Calu3 (cell line): Measurements from ENCODE around the gene STK17A. TPM values are rescaled to one million over a fixed set of nuclear protein-coding genes. Genes with fewer than 3 reads are reported as not detected.
"Not testable (repeated sequence)": the region's sequence is repeated elsewhere in the genome, so short reads cannot be mapped to it uniquely, and the experiment has no call there.

Experiments used
- BruUV-seq: library from RNA; stranded (reverse); fragments of 400-500 nt; replicated peaks from 2 replicates; lab custom pipeline; 2021; lab: Mats Ljungman, UMichigan
- CTCF ChIA-PET: fragments of 300-600 bp; sonication (Branson Sonifier 250); formaldehyde crosslinking; loops from one replicate; lab custom pipeline; 2022; ENCODE audit warnings: antibody characterized with exemption; lab: Charles Lee
- DNase-seq: peaks from one replicate; pipeline ENCODE4 v3.0.0; 2022
- H3K27ac Mint-ChIP-seq: one replicate; pipeline ENCODE4 v1.8.0; 2022; ENCODE audit warnings: mixed read lengths; ENCODE audit not compliant: unreplicated experiment
- H3K27me3 Mint-ChIP-seq: one replicate; pipeline ENCODE4 v1.8.0; 2022; ENCODE audit warnings: mixed read lengths; ENCODE audit not compliant: unreplicated experiment
- H3K36me3 Mint-ChIP-seq: one replicate; pipeline ENCODE4 v1.8.0; 2022; ENCODE audit warnings: mild to moderate bottlenecking, moderate library complexity, mixed read lengths; ENCODE audit not compliant: insufficient read depth, unreplicated experiment
- H3K4me1 Mint-ChIP-seq: one replicate; pipeline ENCODE4 v1.8.0; 2022; ENCODE audit warnings: mild to moderate bottlenecking, low read depth, mixed read lengths; ENCODE audit not compliant: unreplicated experiment
- H3K4me3 Mint-ChIP-seq: one replicate; pipeline ENCODE4 v1.8.0; 2022; ENCODE audit warnings: mild to moderate bottlenecking, low read depth, moderate library complexity, mixed read lengths; ENCODE audit not compliant: unreplicated experiment
- H3K9me3 Mint-ChIP-seq: one replicate; pipeline ENCODE4 v1.8.0; 2022; ENCODE audit warnings: low read depth, mixed read lengths; ENCODE audit not compliant: unreplicated experiment
- intact Hi-C: fragments of 100-400 bp; cut with micrococcal nuclease; formaldehyde crosslinking; loops from one replicate; pipeline ENCODE4 v1.10.0; 2022; ENCODE audit not compliant: unreplicated experiment
- total RNA-seq: library from RNA; stranded (reverse); gene quantifications from 2 replicates; pipeline ENCODE4 v1.2.3, GENCODE V29; 2022
- TF ChIP-seq, protein P1 (sequence below): fragments of 200-600 bp; IDR thresholded peaks from one replicate; pipeline ENCODE4 v1.8.0; 2022; ENCODE audit warnings: antibody characterized with exemption; ENCODE audit not compliant: unreplicated experiment

The STK17A gene
- total RNA-seq, 1 experiment from 2014 or later: 53.5 TPM

DNA sequence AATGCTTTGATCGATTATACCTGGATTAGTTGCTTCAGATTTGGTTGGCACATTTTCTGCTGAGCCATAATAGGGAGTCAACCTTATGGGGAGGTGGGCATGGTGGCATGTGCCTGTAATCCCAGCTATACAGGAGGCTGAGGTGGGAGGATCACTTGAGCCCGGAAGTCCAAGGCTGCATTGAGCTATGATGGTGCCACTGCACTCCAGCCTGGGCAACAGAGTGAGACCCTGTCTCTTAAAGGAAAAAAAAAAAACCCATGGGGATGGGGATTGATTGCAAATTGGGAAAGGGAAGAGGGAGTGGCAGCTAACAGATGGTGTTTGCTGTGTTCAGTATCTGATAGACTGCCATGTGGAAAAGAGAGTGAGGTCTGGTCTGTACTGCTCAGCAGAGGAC is 11.1 kb downstream of the STK17A start:
- no peak for DNase-seq
- no peaks in the 10 kb centered on the region for H3K27me3 Mint-ChIP-seq
- peaks cover 59% of the 10 kb centered on the region for H3K4me1 Mint-ChIP-seq
- intact Hi-C loops: loop anchor here (5.0 kb wide), 1 partner anchor 662 kb away; the partner anchor contains the start of genes MRPL32 and PSMA2
- H3K9me3 Mint-ChIP-seq: no peaks in the 10 kb centered on the region
- H3K36me3 Mint-ChIP-seq: peaks cover 31% of the 10 kb centered on the region
- H3K4me3 Mint-ChIP-seq: no peak overlapping the region
- CTCF ChIA-PET: interaction anchor here (0.6 to 1.7 kb wide), 3 partner anchors 52 to 106 kb away, joined by 3 to 6 read pairs (median 3); no protein-coding TSS in a partner anchor
- BruUV-seq: no TSS peak
- TF ChIP-seq, protein P1, sequence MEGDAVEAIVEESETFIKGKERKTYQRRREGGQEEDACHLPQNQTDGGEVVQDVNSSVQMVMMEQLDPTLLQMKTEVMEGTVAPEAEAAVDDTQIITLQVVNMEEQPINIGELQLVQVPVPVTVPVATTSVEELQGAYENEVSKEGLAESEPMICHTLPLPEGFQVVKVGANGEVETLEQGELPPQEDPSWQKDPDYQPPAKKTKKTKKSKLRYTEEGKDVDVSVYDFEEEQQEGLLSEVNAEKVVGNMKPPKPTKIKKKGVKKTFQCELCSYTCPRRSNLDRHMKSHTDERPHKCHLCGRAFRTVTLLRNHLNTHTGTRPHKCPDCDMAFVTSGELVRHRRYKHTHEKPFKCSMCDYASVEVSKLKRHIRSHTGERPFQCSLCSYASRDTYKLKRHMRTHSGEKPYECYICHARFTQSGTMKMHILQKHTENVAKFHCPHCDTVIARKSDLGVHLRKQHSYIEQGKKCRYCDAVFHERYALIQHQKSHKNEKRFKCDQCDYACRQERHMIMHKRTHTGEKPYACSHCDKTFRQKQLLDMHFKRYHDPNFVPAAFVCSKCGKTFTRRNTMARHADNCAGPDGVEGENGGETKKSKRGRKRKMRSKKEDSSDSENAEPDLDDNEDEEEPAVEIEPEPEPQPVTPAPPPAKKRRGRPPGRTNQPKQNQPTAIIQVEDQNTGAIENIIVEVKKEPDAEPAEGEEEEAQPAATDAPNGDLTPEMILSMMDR: no peak
- H3K27ac Mint-ChIP-seq: peak overlapping the region; percentile 96

DNA sequence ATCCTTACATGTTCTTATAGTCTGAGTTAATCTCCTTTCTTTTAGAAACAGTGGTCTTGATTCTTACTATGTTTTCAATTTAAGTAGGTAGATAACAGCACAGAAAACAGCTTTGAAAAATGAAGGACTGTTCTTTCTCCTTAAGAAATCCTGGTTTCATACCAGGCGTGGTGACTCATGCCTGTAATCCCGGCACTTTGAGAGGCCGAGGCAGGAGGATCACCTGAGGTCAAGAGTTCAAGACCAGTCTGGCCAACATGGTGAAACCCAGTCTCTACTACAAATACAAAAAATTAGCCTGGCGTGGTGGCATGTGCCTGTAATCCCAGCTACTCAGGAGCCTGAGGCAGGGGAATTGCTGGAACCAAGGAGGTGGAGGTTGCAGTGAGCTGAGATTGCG is 13.5 kb downstream of the STK17A start:
- DNase-seq: peak; percentile 58
- peaks cover 36% of the 10 kb centered on the region for H3K4me1 Mint-ChIP-seq
- TSS peak; percentile 1 for BruUV-seq
- H3K27me3 Mint-ChIP-seq, H3K9me3 Mint-ChIP-seq, intact Hi-C loops, H3K27ac Mint-ChIP-seq, H3K4me3 Mint-ChIP-seq: not testable (repeated sequence)
- CTCF ChIA-PET: interaction anchor here (1.2 to 1.3 kb wide), 2 partner anchors 14 to 52 kb away, joined by 8 to 9 read pairs; partner anchors contain the start of gene STK17A
- H3K36me3 Mint-ChIP-seq: peaks cover 38% of the 10 kb centered on the region

DNA sequence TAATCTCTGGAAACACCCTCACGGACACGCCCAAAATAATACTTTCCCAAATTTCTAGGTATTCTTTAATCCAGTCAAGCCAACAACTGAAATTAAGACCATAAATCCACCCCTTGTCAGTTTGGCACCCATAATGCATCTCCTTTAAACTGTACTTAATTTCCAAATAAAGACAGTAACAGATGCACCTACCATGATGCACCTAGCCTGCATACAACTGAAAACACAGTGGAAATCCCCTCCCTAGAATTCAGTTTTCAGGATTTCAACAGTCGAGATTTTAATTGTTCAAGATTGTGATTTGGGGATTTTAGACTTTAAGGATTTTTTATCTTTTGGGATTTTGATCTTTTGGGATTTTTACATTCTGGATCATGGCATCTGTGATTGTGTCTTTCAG is 17.1 kb downstream of the STK17A start:
- intact Hi-C loops: no loop called here
- Mint-ChIP-seq H3K27ac (no peak overlapping the region), H3K4me3 (no peak overlapping the region), H3K9me3 (peaks cover 9% of the 10 kb centered on the region), H3K36me3 (peaks cover 36% of the 10 kb centered on the region), H3K4me1 (peaks cover 8% of the 10 kb centered on the region), H3K27me3 (no peaks in the 10 kb centered on the region)
- no peak for DNase-seq
- CTCF ChIA-PET: no interaction called here
- no TSS peak for BruUV-seq
- TF ChIP-seq, protein P1: no peak

DNA sequence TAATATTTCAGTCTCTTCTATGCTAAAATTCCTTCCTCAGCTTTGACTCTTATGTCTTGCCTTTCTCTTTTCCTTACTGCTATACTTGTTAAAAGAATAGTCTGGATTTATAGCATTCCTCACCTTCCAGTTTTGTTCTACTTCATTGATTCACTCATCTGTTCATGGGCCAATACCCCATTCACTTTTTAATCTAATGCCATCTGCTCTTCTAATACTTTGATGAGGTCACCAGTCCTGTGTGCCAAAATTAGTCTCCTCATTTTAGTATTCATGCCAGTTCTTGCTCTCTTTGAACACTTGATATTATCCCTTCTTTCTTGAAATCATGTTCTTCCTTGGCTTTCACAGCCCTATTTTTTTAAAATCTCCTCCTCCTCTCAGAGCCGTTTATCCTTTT is 19.3 kb downstream of the STK17A start:
- Mint-ChIP-seq H3K4me1 (peaks cover 8% of the 10 kb centered on the region), H3K36me3 (peaks cover 25% of the 10 kb centered on the region), H3K27ac (no peak overlapping the region), H3K9me3 (peaks cover 9% of the 10 kb centered on the region), H3K4me3 (no peak overlapping the region), H3K27me3 (no peaks in the 10 kb centered on the region)
- intact Hi-C loops: no loop called here
- no peak for DNase-seq
- CTCF ChIA-PET: interaction anchor here (1.2 kb wide), 2 partner anchors 18 to 19 kb away, joined by 3 to 4 read pairs; partner anchors contain the start of gene STK17A
- BruUV-seq: no TSS peak
- TF ChIP-seq, protein P1: no peak

GRCh38 chr7:43604251-43604650 is 21.3 kb downstream of the STK17A start:
- intact Hi-C loops: no loop called here
- DNase-seq: no peak
- Mint-ChIP-seq H3K27me3 (no peaks in the 10 kb centered on the region), H3K4me1 (peaks cover 8% of the 10 kb centered on the region), H3K9me3 (peaks cover 9% of the 10 kb centered on the region), H3K4me3 (no peak overlapping the region), H3K36me3 (peaks cover 26% of the 10 kb centered on the region), H3K27ac (no peak overlapping the region)
- CTCF ChIA-PET: interaction anchor here (0.6 kb wide), 1 partner anchor 83 kb away, joined by 3 read pairs; no protein-coding TSS in a partner anchor
- TF ChIP-seq, protein P1: no peak
- BruUV-seq: no TSS peak
